HUES6 (cell line): Measurements from ENCODE around the gene ZCCHC7.
"Not testable (repeated sequence)": the region's sequence is repeated elsewhere in the genome, so short reads cannot be mapped to it uniquely, and the experiment has no call there.

Experiments
- H3K27ac ChIP-seq: 2 replicates; pipeline ENCODE4 v1.7.0; 2013; ENCODE audit warnings: low read depth, mild to moderate bottlenecking, low read length, inconsistent platforms
- H3K27me3 ChIP-seq: 2 replicates; pipeline ENCODE4 v1.6.1; 2013; ENCODE audit warnings: low read length; ENCODE audit not compliant: control insufficient read depth, insufficient read depth
- H3K36me3 ChIP-seq: 2 replicates; pipeline ENCODE4 v1.6.1; 2013; ENCODE audit warnings: low read length; ENCODE audit not compliant: control insufficient read depth, insufficient read depth
- H3K4me1 ChIP-seq: 2 replicates; pipeline ENCODE4 v1.6.1; 2013; ENCODE audit warnings: low read length; ENCODE audit not compliant: control insufficient read depth, insufficient read depth
- H3K4me3 ChIP-seq: 2 replicates; pipeline ENCODE4 v1.5.1; 2013; ENCODE audit warnings: low read depth, low read length
- H3K9ac ChIP-seq: one replicate; pipeline ENCODE4 v1.6.1; 2013; ENCODE audit warnings: mild to moderate bottlenecking, low read length
- H3K9me3 ChIP-seq: 2 replicates; pipeline ENCODE4 v1.6.1; 2013; ENCODE audit warnings: low read depth, low read length; ENCODE audit not compliant: control insufficient read depth, insufficient read depth

Gene ZCCHC7

GRCh38 chr9:37386988-37387387 is 266.6 kb downstream of the ZCCHC7 start:
- Histone ChIP-seq H3K4me1 (peaks cover under 1% of the 10 kb centered on the region; the same call in 1 of the 2 replicates), H3K36me3 (no peaks in the 10 kb centered on the region), H3K9me3 (0 out of 2 replicates have a peak, but pooled peaks cover 5% of the 10 kb centered on the region), H3K4me3 (no peak overlapping the region), H3K27ac (no peak overlapping the region), H3K27me3 (no peaks in the 10 kb centered on the region), H3K9ac (no peak overlapping the region)

- H3K27me3 ChIP-seq: no peaks in the 10 kb centered on the region
- no peak overlapping the region for H3K9ac ChIP-seq
- H3K36me3 ChIP-seq: no peaks in the 10 kb centered on the region
- peaks cover 3% of the 10 kb centered on the region; the same call in 1 of the 2 replicates for H3K4me1 ChIP-seq
- H3K9me3 ChIP-seq: no peaks in the 10 kb centered on the region
- no peak overlapping the region for H3K4me3 ChIP-seq
- no peak overlapping the region for H3K27ac ChIP-seq
Observed at GRCh38 chr9:37390759-37391158, 270.4 kb downstream of the ZCCHC7 start.

GRCh38 chr9:37392272-37392671 is 271.9 kb downstream of the ZCCHC7 start:
- no peak overlapping the region for H3K9ac ChIP-seq
- no peak overlapping the region for H3K27ac ChIP-seq
- peaks cover 3% of the 10 kb centered on the region; the same call in 1 of the 2 replicates for H3K4me1 ChIP-seq
- H3K9me3 ChIP-seq: no peaks in the 10 kb centered on the region
- H3K4me3 ChIP-seq: no peak overlapping the region
- no peaks in the 10 kb centered on the region for H3K36me3 ChIP-seq
- H3K27me3 ChIP-seq: no peaks in the 10 kb centered on the region

- Histone ChIP-seq H3K4me3 (no peak overlapping the region), H3K27ac (no peak overlapping the region), H3K4me1 (peaks cover 3% of the 10 kb centered on the region; the same call in 1 of the 2 replicates), H3K36me3 (no peaks in the 10 kb centered on the region), H3K9me3 (no peaks in the 10 kb centered on the region), H3K9ac (no peak overlapping the region), H3K27me3 (no peaks in the 10 kb centered on the region)
Observed at GRCh38 chr9:37395229-37395628, 274.9 kb downstream of the ZCCHC7 start.

- H3K36me3 ChIP-seq: no peaks in the 10 kb centered on the region
- no peak overlapping the region for H3K4me3 ChIP-seq
- H3K27me3 ChIP-seq: no peaks in the 10 kb centered on the region
- H3K4me1 ChIP-seq: peaks cover 3% of the 10 kb centered on the region; the same call in 1 of the 2 replicates
- H3K9me3 ChIP-seq: no peaks in the 10 kb centered on the region
- H3K9ac ChIP-seq: no peak overlapping the region
- no peak overlapping the region for H3K27ac ChIP-seq
Observed at GRCh38 chr9:37395663-37396062, 275.3 kb downstream of the ZCCHC7 start.

- H3K4me1 ChIP-seq, H3K9ac ChIP-seq, H3K9me3 ChIP-seq, H3K4me3 ChIP-seq, H3K27me3 ChIP-seq, H3K36me3 ChIP-seq, H3K27ac ChIP-seq: not testable (repeated sequence)
Observed at GRCh38 chr9:37397948-37398347, 277.6 kb downstream of the ZCCHC7 start.

- Histone ChIP-seq H3K9me3 (no peaks in the 10 kb centered on the region), H3K4me3 (no peak overlapping the region), H3K27me3 (no peaks in the 10 kb centered on the region), H3K9ac (no peak overlapping the region), H3K27ac (no peak overlapping the region), H3K4me1 (no peaks in the 10 kb centered on the region), H3K36me3 (no peaks in the 10 kb centered on the region)
Observed at GRCh38 chr9:37398464-37399025, 278.2 kb downstream of the ZCCHC7 start.

GRCh38 chr9:37399336-37399735 is 279.0 kb downstream of the ZCCHC7 start:
- no peaks in the 10 kb centered on the region for H3K4me1 ChIP-seq
- no peak overlapping the region for H3K4me3 ChIP-seq

GRCh38 chr9:37404590-37404989 is 284.2 kb downstream of the ZCCHC7 start:
- no peaks in the 10 kb centered on the region for H3K4me1 ChIP-seq
- H3K9ac ChIP-seq: no peak overlapping the region
- H3K27me3 ChIP-seq: no peaks in the 10 kb centered on the region
- no peak overlapping the region for H3K27ac ChIP-seq
- H3K4me3 ChIP-seq: no peak overlapping the region
- no peaks in the 10 kb centered on the region for H3K9me3 ChIP-seq
- no peaks in the 10 kb centered on the region for H3K36me3 ChIP-seq

More at GRCh38 chr9:37399336-37399735, 279.0 kb downstream of the ZCCHC7 start:
- Histone ChIP-seq H3K27ac (no peak overlapping the region), H3K9ac (no peak overlapping the region), H3K27me3 (no peaks in the 10 kb centered on the region), H3K9me3 (no peaks in the 10 kb centered on the region), H3K36me3 (no peaks in the 10 kb centered on the region)

- Histone ChIP-seq H3K27ac (no peak overlapping the region), H3K36me3 (no peaks in the 10 kb centered on the region), H3K9me3 (no peaks in the 10 kb centered on the region), H3K27me3 (no peaks in the 10 kb centered on the region), H3K9ac (no peak overlapping the region), H3K4me1 (no peaks in the 10 kb centered on the region), H3K4me3 (no peak overlapping the region)
Observed at GRCh38 chr9:37405350-37405749, 285.0 kb downstream of the ZCCHC7 start.

- Histone ChIP-seq H3K27me3 (no peaks in the 10 kb centered on the region), H3K9me3 (no peaks in the 10 kb centered on the region), H3K4me1 (peaks cover 1% of the 10 kb centered on the region; the same call in 1 of the 2 replicates), H3K9ac (no peak overlapping the region), H3K4me3 (no peak overlapping the region), H3K36me3 (no peaks in the 10 kb centered on the region), H3K27ac (no peak overlapping the region)
Observed at GRCh38 chr9:37405764-37406380, 285.5 kb downstream of the ZCCHC7 start.
